HFF-Myc (cell line): ENCODE data around the gene KRTAP9-8.
"Not testable (repeated sequence)": the region's sequence is repeated elsewhere in the genome, so short reads cannot be mapped to it uniquely, and the experiment has no call there.

Experiments used
- DNase-seq: peaks from one replicate; pipeline ENCODE4 v3.0.0-alpha.2; 2011; ENCODE audit warnings: low read depth; ENCODE audit errors: extremely low read depth
- H3K4me3 ChIP-seq: replicated peaks from 2 replicates; pipeline ENCODE4 v1.5.1; 2011; ENCODE audit warnings: low read depth, mild to moderate bottlenecking, control low read depth, low read length
- CTCF ChIP-seq: IDR thresholded peaks from 2 replicates; pipeline ENCODE4 v1.5.1; 2012; ENCODE audit warnings: mild to moderate bottlenecking, low read depth, low read length, control low read depth; ENCODE audit errors: missing control alignments

KRTAP9-8 gene

GRCh38 chr17:41215681-41216080 lies 22.1 kb upstream of the KRTAP9-8 start:
- no peak overlapping the region for H3K4me3 ChIP-seq
- DNase-seq, result no peak
- no peak for TF ChIP-seq CTCF

- no peak for DNase-seq
- H3K4me3 ChIP-seq, result no peak overlapping the region
- no peak for TF ChIP-seq CTCF
Measured at GRCh38 chr17:41223821-41224220, 14.0 kb upstream of the KRTAP9-8 start.

- DNase-seq, result no peak
- no peak overlapping the region for H3K4me3 ChIP-seq
- no peak for TF ChIP-seq CTCF
Measured at GRCh38 chr17:41226051-41226450, 11.7 kb upstream of the KRTAP9-8 start.

GRCh38 chr17:41226598-41227095 lies 11.2 kb upstream of the KRTAP9-8 start, which contains the start of gene KRTAP9-2:
KRTAP9-2 (plus strand) TSS chr17:41226648; CDS start chr17:41226655, 7 bp downstream.
- DNase-seq, H3K4me3 ChIP-seq: not testable (repeated sequence)

- TF ChIP-seq CTCF, result no peak
- no peak for DNase-seq
- no peak overlapping the region for H3K4me3 ChIP-seq
Measured at GRCh38 chr17:41230094-41230493, 7.7 kb upstream of the KRTAP9-8 start.

GRCh38 chr17:41231731-41232130 lies 6.1 kb upstream of the KRTAP9-8 start:
- no peak for DNase-seq
- H3K4me3 ChIP-seq, result no peak overlapping the region
- no peak for TF ChIP-seq CTCF

GRCh38 chr17:41232399-41233105 lies 5.2 kb upstream of the KRTAP9-8 start, which contains the start of gene KRTAP9-3:
KRTAP9-3 (plus strand) TSS chr17:41232449; CDS start chr17:41232502, 53 bp downstream.
- H3K4me3 ChIP-seq, DNase-seq: not testable (repeated sequence)

- not testable (repeated sequence) for H3K4me3 ChIP-seq
Measured at GRCh38 chr17:41237116-41237515, 683 bp upstream of the KRTAP9-8 start.

GRCh38 chr17:41246995-41247787 lies 9.4 kb downstream of the KRTAP9-8 start:
- not testable (repeated sequence) for H3K4me3 ChIP-seq, DNase-seq

More at GRCh38 chr17:41237116-41237515, 683 bp upstream of the KRTAP9-8 start:
- DNase-seq, result not testable (repeated sequence)

GRCh38 chr17:41249637-41250240 lies 11.9 kb downstream of the KRTAP9-8 start, which contains the start of gene KRTAP9-4:
KRTAP9-4 (plus strand) TSS chr17:41249687; CDS start chr17:41249721, 34 bp downstream.
- not testable (repeated sequence) for DNase-seq, H3K4me3 ChIP-seq
